Measurements from ENCODE around the gene CHRNG.
"Not testable (repeated sequence)": the region's sequence is repeated elsewhere in the genome, so short reads cannot be mapped to it uniquely, and the experiment has no call there.

CHRNG gene

DNA sequence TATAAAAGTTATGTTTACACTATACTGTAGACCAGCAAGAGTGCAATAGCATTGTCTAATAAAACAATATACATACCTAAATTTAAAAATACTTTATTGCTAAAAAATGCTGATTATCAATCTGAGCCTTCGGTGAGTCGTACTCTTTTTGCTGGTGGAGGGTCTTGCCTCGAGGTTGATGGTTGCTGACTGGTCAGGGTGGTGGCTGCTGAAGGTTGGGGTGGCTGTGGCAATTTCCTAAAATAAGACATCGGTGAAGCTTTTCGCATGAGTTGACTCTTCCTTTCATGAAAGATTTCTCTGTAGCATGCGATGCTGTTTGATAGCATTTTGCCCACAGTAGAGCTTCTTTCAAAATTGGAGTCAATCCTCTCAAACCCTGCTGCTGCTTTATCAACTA lies 8.5 kb downstream of the CHRNG start:
- DNase-seq = no peak

DNA sequence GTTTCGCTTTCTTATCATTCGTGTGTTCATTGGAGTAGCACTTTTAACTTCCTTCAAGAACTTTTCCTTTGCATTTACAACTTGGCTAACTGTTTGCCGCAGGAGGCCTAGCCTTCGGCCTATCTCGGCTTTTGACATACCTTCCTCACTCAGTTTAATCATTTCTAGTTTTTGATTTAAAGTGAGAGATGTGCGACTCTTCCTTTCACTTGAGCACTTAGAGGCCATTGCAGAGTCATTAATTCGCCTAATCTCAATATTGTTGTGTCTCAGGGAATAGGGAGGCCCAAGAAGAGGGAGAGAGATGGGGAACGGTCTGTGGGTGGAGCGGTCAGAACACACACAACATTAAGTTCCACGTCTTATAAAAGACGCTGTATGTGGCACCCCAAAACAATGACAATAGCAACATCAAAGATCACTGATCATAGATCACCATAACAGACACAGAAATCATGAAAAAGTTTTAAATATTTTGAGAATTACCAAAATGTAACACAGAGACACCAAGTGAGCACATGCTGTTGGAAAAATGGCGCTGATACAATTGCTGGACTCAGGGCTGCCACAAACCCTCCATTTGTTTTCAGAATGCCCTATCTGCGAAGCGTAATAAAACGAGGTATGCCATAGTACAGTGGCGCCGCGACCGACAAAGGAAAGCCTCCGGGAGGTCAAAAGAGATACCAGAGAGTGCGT lies 10.3 kb downstream of the CHRNG start:
- DNase-seq = no peak

DNA sequence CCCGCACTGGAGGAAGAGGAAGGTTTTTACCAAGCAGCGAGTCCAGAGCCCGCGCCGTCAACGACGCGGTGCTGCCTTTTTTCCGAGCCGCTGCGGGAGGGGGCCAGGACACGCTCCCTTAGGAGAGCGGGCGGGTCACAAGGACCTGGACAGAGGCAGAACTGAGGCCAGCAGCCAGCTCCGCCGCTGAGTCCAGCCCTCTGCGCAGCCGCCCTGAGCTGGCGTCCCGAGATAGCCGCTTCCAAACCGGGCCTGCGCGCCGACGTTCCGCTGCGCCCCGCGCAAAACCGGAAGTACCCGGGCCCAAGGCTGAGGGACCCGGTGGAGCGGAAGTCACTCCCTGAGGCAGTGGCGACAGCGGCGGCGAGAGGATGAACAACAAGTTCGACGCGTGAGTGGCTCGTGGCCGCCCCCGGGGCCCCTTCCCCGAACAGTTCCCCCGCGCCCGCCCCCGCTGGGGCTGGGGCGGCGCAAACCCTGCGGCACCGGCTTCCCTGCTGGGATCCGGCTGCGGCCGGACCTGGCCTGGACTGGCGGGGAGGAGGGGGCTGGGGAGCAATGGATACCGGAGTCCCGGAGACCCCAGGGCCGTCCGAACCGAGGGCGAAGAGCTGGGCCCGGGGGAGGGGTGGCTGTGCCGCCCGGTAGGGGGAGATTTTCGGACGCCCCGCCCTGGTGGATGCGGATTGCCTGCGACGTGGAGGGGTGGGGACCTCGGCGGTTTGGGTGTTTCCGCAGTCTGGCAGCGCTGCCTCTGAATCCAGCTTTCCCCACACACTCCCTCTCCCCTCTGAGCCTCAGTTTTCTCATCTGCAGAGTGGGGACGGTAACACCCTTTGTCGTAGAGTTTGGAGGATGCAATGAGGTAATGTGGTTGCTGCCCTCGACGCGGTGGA lies 11.1 kb downstream of the CHRNG start, which contains the start of the genes EIF4E2 and TIGD1:
Gene EIF4E2, plus strand, starts transcription at position 336 of the 896 bp plus-strand sequence. Its CDS starts 36 bp downstream, at position 372.
Gene TIGD1, minus strand, starts transcription at position 204 of the 896 bp plus-strand sequence. CDS start 675 bp downstream, outside the sequence.
- peak; percentile 66 for DNase-seq

DNA sequence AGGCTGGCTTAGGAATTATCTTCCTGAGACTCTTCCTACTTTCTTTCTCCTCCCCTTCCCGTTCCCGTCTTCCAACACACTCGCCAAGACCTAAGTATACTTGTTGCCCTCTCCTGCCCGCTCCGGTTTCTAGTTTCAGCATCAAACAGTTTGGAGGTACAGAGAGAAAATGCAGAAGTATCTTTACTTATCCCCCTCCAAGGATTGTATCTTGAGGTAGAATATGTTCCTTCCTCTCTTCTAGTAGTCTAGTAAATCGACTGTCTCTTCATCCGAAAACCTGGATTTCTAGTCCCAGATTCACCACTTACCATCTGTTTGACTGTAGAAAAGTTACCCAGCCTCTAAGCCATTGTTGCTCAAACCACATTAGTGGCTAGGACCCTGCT lies 11.8 kb downstream of the CHRNG start:
- no peak for DNase-seq

DNA sequence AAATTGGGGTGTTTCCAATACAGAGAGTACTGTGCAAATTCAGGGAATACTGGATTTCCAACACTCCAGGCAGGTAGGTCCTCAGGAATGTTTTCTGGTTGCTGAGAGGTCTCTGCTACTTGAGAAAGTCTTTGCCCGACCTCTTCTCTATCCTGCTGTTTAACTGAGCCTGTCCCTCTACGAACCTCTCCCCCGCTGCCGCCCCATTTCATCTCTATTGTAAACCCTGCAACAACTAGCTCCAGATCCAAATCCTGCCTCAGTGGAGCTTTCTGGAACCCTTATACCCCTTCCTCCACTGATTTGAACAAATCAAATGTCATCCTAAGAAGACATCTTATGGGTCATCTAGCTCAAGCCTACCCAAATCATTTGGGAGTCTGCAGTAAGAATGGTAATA lies 12.3 kb downstream of the CHRNG start:
- DNase-seq = no peak

DNA sequence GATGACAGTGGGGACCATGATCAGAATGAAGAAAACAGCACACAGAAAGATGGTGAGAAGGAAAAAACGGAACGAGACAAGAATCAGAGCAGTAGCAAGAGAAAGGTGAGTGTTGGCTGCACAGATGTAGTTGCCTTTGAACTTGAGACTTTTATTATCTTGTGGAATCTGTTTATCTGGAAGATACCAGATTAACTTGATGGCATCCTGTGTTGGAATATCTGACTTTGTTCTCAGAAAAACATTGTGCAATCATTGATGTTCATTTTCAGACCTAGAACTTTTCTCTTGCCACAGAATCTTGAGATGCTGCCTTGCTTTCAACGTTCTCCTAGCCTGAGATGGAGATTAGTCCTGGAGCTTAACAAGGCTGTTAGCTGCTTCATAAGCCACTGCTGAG lies 16.9 kb downstream of the CHRNG start:
- DNase-seq = no peak

DNA sequence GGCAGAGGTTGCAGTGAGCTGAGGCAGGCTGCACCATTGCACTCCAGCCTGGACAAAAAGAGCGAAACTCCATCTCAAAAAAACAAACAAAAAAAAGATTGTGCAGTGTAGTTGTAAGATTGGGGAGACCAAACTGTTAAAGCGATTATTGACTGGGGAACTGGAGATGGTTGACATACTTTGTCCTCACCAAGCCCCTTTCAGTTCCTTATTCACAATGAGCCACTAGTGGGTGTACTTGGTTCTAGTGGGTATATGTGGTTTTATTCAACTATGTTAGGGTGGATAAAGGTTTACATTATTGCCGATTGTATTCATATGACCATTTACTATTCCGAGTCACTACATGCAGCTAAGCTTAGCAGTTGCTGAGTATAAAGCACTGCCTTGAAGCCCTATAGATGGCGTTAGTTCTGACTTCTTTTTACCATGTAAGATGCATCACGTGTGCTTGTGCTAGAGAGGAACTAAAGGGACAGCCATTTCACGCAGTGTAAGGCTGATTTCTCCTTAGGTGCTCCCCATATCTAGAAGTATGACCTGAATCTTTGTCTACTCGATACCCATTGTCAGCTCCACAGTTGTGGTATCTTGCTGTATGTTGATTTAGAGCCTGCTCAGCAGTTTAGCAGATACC lies 23.1 kb downstream of the CHRNG start:
- DNase-seq = no peak

DNA sequence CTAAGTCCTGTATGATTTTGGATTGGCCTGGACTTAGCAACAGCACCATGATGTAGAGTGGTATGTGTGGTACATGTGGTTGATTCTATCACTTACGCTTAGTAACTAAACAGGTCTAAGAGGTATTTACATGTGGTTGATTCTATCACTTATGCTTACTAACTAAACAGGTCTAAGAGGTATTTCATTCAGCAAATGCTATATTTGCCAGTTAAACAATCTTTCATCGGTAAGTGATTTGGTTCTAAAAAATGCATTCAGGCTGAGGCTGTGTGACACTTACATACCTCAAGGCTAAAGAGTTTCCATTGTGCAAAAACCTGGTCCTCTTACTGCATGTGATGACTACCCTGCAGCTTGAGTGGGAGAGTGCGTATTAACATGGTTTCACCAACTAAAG lies 24.1 kb downstream of the CHRNG start:
- DNase-seq = no peak

DNA sequence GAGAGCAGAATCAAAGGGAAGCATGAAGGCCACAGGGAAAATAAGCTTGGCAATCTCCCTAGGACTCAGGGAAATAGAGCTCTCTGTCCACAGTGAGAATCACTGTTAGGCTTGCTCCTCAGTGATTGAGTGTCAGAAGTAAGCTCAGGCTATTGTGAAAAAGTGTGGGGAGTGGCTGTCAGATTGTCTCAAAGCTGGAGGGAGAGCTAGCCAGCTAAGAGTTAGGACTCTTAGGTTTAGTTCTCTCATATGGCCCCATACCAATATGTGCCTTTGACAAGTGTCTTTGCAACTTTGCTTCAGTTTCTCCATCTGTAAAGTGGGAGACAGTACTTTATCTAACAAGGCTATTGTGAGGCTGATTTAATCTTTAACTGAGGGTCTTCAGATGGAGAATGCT lies 28.2 kb downstream of the CHRNG start:
- DNase-seq = no peak

DNA sequence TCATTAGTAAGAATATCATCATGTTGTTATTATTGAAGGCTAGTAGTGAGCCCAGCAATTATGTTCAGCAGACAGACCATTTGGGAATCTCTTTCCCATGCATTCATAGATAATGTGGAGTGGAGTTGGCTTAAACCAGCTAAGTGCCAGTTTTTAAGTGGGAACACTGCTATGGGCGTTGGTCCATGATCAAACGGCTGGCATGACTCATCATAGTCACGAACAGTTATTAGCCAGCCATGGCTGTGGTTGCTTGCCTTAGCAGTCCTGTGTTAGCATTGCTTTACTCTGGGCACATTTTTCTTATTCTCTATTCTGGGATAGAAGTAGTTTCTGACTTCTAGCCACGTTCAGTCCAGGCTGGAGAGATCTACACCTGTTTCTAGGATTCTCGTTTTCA lies 28.7 kb downstream of the CHRNG start:
- no peak for DNase-seq

DNA sequence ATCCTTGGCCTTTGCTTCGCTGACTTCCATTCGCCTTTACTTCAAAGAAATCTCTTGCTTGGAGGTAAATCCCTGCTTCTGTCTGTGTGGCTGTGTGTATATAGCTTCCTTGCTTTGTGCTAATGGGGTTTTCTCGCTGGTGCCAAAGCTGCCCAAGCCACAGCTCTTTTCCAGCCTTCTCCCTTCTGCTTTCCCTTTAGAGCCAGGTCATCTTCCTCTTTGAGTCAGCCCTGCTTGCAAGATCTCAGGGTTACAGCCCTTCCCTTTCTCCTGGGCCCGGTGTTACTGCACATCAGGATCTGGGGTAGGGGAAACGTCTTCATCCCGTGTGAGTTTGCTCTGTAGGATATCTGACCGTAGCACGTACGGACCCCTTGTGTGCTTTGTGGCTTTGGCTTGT lies 30.0 kb downstream of the CHRNG start:
- no peak for DNase-seq

DNA sequence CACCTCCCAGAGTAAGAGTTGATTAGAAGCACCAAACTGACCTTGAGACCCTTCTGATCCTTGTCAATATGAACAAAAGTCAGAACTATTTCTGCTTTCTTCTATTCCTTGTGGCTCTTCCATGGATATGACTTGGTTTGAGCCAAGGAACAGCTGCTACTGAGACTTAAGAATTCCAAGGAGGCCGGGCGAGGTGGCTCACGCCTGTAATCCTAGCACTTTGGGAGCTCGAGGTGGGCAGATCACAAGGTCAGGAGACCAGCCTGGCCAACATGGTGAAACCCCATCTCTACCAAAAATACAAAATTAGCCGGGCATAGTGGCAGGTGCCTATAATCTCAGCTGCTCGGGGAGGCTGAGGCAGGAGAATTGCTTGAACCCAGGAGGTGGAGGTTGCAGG lies 31.0 kb downstream of the CHRNG start:
- not testable (repeated sequence) for DNase-seq

DNA sequence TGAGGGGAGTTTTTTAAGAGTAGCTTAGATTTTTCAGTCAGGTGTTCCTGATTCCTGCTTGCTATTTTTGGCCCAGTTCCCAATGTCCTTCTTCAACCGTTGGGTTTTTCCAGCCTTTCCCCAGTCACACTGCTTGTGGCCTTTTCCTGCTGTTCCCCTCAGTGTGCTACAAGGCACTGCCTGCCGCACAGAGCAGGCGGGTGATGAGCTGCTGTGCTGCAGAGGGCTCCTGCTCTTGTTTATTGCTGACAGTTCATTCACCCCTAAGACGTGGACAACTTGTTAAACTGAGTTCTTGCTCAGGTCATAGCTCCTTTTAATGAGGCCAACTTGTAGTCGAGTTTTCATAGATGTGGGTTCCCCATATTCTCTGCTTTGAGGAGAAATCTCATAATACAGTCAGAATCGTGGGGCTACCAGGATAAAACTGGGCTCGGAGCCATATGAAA lies 31.6 kb downstream of the CHRNG start:
- no peak for DNase-seq

DNA sequence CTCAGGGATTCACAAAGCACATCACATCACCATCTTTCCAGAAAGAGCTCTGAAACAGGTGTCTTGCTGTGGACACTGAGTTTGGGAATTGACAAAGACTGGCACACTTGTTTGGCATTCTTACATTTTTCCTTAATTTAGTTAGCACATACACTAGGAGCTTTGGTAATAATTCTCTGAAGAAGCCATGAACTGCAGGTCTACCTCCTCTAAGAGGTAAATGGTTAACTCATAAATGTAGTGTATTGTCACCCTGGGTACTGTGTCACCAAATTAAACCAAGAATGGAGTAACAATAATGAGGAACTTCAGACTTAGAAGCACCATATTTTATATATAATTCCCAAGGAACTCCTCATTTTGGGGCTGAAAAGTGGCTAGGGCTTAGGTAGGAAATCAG lies 33.5 kb downstream of the CHRNG start:
- DNase-seq = no peak

DNA sequence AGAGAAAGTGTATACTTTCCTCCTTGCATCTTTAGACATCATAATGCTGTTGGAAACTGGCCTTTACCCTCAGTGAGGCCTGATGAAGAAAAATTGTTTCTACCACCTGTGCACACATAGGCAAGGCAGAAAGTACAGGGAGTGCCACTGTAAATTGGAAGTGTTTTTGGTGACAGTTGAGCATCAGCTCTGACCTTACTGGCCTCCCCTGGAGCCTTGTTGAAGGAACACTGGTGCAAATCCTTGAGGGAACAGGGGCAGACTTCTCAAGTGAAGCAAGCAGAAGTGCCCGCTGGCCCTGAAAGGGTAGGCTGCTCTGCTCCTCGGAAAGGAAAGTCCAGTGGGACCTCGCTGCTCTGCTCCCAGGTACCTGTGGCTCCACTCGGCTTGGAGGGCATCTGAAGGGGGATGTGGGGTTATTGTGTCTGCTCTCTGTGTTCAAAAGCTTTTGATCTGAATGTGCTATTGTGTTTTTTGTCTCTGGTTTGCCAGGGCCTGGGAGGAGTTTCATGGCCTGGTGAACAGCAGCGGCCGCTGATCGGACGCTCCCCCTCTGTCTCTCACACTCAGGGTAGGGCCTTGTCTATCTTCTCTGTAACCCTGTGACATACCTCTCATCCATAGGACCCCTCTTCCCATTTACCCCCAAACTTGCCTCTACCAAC lies 34.4 kb downstream of the CHRNG start:
- DNase-seq = no peak

DNA sequence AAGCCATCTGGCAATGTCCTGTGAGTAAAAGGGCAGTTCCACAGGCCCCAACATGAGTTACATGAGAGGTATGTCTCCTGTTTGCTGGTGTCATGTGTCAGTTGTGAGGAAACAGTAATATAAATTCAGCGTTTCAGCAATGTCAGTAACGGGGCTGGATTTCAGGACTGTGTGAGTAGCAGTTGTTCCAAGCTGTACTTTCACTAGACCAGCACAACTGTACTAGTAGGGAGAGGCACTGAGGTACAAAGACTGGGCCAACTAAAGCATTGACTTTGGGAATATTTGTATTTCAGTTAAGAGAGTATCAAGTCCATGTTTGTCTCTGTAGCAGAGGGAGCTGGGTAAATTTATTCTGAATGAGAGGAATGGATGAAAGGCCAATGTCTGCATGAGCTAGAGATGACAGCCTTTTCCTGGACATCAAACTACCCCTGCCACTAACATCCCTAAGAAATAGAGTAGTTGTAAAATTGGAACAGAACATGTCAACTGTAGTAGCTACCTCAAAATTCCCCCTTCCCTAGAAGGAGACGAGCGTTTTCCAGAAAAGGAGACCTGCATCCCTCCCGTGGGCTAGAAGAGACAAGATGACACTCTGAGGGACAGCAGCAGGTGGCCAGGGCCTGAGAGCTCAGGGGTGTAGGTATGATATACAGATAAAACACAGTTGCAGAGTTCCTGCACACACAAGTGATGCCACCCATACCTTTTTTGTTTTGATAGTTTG lies 35.3 kb downstream of the CHRNG start:
- DNase-seq = no peak

DNA sequence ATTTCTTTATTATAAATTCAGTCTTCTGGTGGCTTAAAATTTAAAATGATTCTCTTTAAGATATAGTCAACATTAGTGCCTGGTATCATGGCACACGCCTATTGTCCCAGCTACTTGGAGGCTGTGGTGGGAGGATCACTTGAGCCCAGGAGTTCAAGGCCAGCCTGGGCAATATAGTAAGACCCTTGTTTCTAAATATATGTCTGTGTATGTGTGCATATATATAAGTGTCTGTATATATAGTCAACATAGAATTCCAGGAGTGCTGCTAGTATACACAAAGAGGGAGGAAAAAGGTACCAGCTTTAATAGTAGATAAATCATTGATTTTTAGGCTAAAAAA lies 35.9 kb downstream of the CHRNG start:
- no peak for DNase-seq

DNA sequence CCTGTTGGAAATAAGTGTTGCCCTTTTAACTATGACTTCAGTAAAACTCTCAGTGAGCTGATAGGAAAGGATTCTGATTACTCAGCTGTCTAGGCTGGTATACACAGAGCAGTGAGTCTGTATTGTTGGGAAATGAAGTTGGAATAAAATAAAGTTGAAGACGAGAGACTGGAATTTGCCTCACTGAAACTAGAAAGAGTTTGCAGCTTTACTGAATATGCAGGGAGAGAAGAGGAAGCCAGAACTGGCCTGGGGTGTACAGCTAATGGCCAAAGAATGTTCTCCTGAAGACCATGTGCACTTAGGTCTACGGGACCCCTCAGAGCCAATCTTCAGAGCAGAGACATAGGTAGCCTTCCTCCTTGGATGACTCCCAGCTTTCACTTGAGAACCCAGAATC lies 37.5 kb downstream of the CHRNG start:
- no peak for DNase-seq

DNA sequence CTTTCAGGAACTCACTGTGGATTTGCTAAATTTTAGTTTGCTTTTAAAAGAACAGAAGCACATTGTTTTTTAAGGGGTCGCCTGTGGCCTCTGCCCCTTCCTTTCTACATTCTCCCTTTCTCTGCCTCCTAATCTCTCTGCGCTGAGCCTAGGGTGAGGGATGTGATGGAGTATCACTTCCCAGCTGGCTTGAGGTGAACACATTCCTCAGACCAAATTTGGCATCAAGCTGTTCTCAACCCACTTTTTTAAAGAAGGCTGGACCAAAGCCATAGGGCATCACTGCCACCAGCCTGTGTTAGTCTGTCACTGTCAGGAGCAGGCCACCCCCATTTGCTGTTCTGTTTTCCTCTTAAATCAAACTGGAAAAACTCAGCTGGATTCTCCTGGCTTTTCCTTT lies 38.3 kb downstream of the CHRNG start:
- no peak for DNase-seq

DNA sequence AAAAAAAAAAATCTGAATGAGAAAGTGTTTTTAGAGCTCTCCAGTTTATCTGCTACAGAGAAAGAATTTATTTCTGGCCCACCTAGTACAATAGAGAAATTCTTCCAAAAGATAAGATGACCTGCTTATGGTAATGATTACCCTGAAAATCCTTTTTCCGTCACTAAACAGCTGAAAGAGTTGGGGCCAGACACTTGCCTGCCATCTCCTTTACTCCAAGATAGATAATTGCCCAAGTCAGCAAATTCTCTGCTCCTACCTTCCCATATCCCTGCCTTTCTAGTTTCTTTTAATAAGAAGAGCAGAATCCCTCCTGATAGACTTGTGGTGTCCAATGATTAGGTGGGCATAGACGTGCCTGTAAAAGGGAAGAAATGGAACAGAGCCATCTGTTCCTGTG lies 39.1 kb downstream of the CHRNG start:
- DNase-seq = no peak

DNA sequence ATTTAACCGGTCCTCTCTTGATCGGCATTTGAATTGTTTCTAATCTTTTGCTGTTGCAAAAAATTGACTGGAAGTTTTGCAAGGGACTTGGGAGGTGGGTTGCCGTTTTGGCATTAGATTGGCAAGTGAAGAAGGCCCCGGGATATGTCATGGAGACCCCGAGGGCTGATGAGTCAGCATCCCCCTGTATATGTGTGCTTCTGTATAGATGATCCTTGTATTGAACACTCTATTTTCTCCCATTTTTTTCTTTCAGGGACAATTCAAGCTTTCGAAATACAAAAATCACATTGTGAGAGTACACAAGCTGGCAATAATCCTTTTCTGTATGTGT lies 41.1 kb downstream of the CHRNG start:
- DNase-seq = no peak

DNA sequence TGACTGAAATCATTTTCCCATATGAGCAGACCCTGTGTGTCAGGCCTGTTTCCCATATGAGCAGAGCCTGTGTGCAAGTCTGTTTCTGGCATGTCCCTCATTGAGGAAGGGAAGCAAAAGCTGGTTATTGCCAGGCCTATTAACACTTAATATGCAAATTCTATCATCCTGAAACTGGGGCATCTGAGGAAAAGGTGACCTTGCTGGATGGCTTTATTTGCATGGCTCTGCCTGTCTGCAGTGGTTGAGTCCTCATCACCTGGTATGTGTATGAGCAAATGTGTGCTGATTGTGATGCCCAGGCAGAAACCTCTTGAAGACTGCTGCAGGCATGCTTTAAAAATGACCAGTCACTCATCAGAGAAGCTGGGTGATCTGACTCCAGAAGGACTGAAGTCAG lies 42.2 kb downstream of the CHRNG start:
- no peak for DNase-seq

DNA sequence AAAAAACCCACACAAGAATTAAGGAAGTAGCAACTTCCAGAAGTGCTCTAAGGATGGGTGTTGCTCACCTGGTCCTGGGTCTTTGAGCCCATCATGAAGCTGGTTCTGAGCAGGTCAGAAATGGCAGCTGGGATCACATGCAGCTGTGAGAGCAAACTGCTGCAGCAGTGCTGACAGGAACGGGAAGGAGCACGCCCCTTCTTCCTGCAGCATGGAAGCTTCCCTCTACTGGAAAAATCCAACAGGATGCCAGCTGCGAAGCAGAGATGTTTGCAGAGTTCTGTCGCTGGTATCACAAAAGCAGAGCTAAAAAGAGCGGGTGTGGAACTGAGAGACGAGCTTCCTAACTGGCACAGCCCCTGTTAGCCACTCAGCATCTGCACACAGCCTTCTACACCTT lies 44.7 kb downstream of the CHRNG start:
- DNase-seq = no peak
